Erythroblast (primary cell): ENCODE results near the gene WRAP53.

Experiments
- DNase-seq, 2 experiments: peaks; one replicate each; lab custom pipeline; 2025; lab: John Stamatoyannopoulos, UW
- GATA1 ChIP-seq: IDR thresholded peaks from 2 replicates; pipeline ENCODE4 v1.6.1; 2011; ENCODE audit warnings: low read depth, mild to moderate bottlenecking, control low read depth, low read length, moderate library complexity
- POLR2A ChIP-seq: IDR thresholded peaks from 2 replicates; pipeline ENCODE4 v1.6.1; 2011; ENCODE audit warnings: mild to moderate bottlenecking, low read length

The WRAP53 gene

GRCh38 chr17:7656958-7657609 is 31.2 kb upstream of the WRAP53 start:
- no peak for DNase-seq
- no peak for TF ChIP-seq POLR2A
- TF ChIP-seq GATA1, result no peak

GRCh38 chr17:7667656-7668406 is 20.4 kb upstream of the WRAP53 start:
- TF ChIP-seq POLR2A (no peak), GATA1 (no peak)
- no peak for DNase-seq

- no peak for TF ChIP-seq GATA1
- no peak for TF ChIP-seq POLR2A
Observed at GRCh38 chr17:7668482-7668881, 19.8 kb upstream of the WRAP53 start.

GRCh38 chr17:7673239-7673638 is 15.0 kb upstream of the WRAP53 start:
- peak; percentile 75 to 83 for DNase-seq
- TF ChIP-seq POLR2A (no peak), GATA1 (no peak)

More at GRCh38 chr17:7668482-7668881, 19.8 kb upstream of the WRAP53 start:
- DNase-seq, result no peak

GRCh38 chr17:7674934-7675333 is 13.3 kb upstream of the WRAP53 start:
- TF ChIP-seq POLR2A, result no peak
- TF ChIP-seq GATA1, result no peak
- DNase-seq, result no peak

GRCh38 chr17:7676533-7676932 is 11.7 kb upstream of the WRAP53 start:
- DNase-seq, result no peak

GRCh38 chr17:7677388-7678067 is 10.7 kb upstream of the WRAP53 start:
- no peak for TF ChIP-seq GATA1
- TF ChIP-seq POLR2A, result no peak
- DNase-seq, result no peak

More at GRCh38 chr17:7676533-7676932, 11.7 kb upstream of the WRAP53 start:
- TF ChIP-seq POLR2A, result no peak
- TF ChIP-seq GATA1, result no peak

GRCh38 chr17:7684851-7685532 is 3.3 kb upstream of the WRAP53 start:
- DNase-seq, result peak in 1 of 2 experiments; percentile 53
- TF ChIP-seq GATA1 (no peak), POLR2A (no peak)

- DNase-seq, result peak; percentile 96 to 97
- TF ChIP-seq POLR2A (peak; percentile 59), GATA1 (no peak)
Observed at GRCh38 chr17:7685533-7686221, 2.6 kb upstream of the WRAP53 start.

- DNase-seq, result peak; percentile 96 to 97
- TF ChIP-seq GATA1 (no peak), POLR2A (peak; percentile 37)
Observed at GRCh38 chr17:7686222-7687071, 1.8 kb upstream of the WRAP53 start.

- peak; percentile 96 for DNase-seq
- no peak for TF ChIP-seq GATA1
- peak; percentile 90 for TF ChIP-seq POLR2A
Observed at GRCh38 chr17:7687072-7687907, 987 bp upstream of the WRAP53 start, which contains the start of gene TP53. TP53 (minus strand) TSS chr17:7687490; CDS start chr17:7676594, 10,896 bp downstream.
